NCI-H82 treated with DMSO at 0.1 percent for 48 hours (cell line): ENCODE results near the gene ASIC1.
A peak's percentile ranks its signal among the peaks of the same experiment; 100 is the strongest.
"Not testable (repeated sequence)": the region's sequence is repeated elsewhere in the genome, so short reads cannot be mapped to it uniquely, and the experiment has no call there.

ENCODE experiments used
- DNase-seq: peaks from one replicate; lab custom pipeline; 2025; ENCODE audit not compliant: unreplicated experiment; lab: John Stamatoyannopoulos, UW

The ASIC1 gene

GRCh38 chr12:50084409-50084774, 27.0 kb downstream of the ASIC1 start:
- not testable (repeated sequence) for DNase-seq

GRCh38 chr12:50084775-50085614, 27.6 kb downstream of the ASIC1 start, which contains the start of gene SMARCD1:
SMARCD1 (plus strand) TSS chr12:50085342; CDS start chr12:50085370, 28 bp downstream.
- peak; percentile 91 for DNase-seq

- DNase-seq = peak; percentile 48
Observed at GRCh38 chr12:50085615-50086072, 28.2 kb downstream of the ASIC1 start.

- DNase-seq = no peak
Observed at GRCh38 chr12:50086148-50086547, 28.8 kb downstream of the ASIC1 start.

- DNase-seq = no peak
Observed at GRCh38 chr12:50087151-50087550, 29.8 kb downstream of the ASIC1 start.

- DNase-seq = no peak
Observed at GRCh38 chr12:50087995-50088394, 30.6 kb downstream of the ASIC1 start.

GRCh38 chr12:50088577-50089335, 31.4 kb downstream of the ASIC1 start:
- DNase-seq = peak; percentile 44

GRCh38 chr12:50089730-50090129, 32.3 kb downstream of the ASIC1 start:
- DNase-seq = no peak

- DNase-seq = no peak
Observed at GRCh38 chr12:50090391-50090790, 33.0 kb downstream of the ASIC1 start.

- no peak for DNase-seq
Observed at GRCh38 chr12:50097952-50098351, 40.6 kb downstream of the ASIC1 start.

- DNase-seq = no peak
Observed at GRCh38 chr12:50099302-50100008, 42.1 kb downstream of the ASIC1 start.

- DNase-seq = no peak
Observed at GRCh38 chr12:50100561-50100960, 43.2 kb downstream of the ASIC1 start.

- DNase-seq = peak; percentile 30
Observed at GRCh38 chr12:50101663-50102062, 44.3 kb downstream of the ASIC1 start.

- no peak for DNase-seq
Observed at GRCh38 chr12:50102131-50102531, 44.7 kb downstream of the ASIC1 start.

GRCh38 chr12:50102646-50103309, 45.4 kb downstream of the ASIC1 start:
- no peak for DNase-seq

- DNase-seq = no peak
Observed at GRCh38 chr12:50103351-50103750, 46.0 kb downstream of the ASIC1 start.

- no peak for DNase-seq
Observed at GRCh38 chr12:50103767-50104321, 46.4 kb downstream of the ASIC1 start, which contains the start of gene GPD1. GPD1 (plus strand) TSS chr12:50104008; CDS start chr12:50104051, 43 bp downstream.

GRCh38 chr12:50104417-50105366, 47.3 kb downstream of the ASIC1 start:
- no peak for DNase-seq

- DNase-seq = no peak
Observed at GRCh38 chr12:50105913-50106450, 48.6 kb downstream of the ASIC1 start.
